HEK293 (cell line): ENCODE measurements around the gene RELB.
A peak's percentile ranks its signal among the peaks of the same experiment; 100 is the strongest.

ENCODE experiments used
- GLIS2 ChIP-seq: fragments of 450-650 bp; formaldehyde crosslinking; IDR thresholded peaks from 2 replicates; pipeline ENCODE4 v1.5.1; 2016; ENCODE audit warnings: missing biosample characterization, missing genetic modification characterization
- HOXD13 ChIP-seq: sonication (generic); formaldehyde crosslinking; IDR thresholded peaks from 2 replicates; pipeline ENCODE4 v1.8.0; 2022; ENCODE audit warnings: missing genetic modification reagents, borderline replicate concordance
- SP3 ChIP-seq: fragments of 450-650 bp; formaldehyde crosslinking; IDR thresholded peaks from 2 replicates; pipeline ENCODE4 v1.5.1; 2016; ENCODE audit warnings: missing biosample characterization, missing genetic modification characterization
- SP7 ChIP-seq: fragments of 450-650 bp; formaldehyde crosslinking; IDR thresholded peaks from 2 replicates; pipeline ENCODE4 v1.5.1; 2016; ENCODE audit warnings: missing biosample characterization, missing genetic modification characterization
- YY2 ChIP-seq: fragments of 450-650 bp; formaldehyde crosslinking; IDR thresholded peaks from 2 replicates; pipeline ENCODE4 v1.5.1; 2016; ENCODE audit warnings: missing biosample characterization, missing genetic modification characterization
- ZBTB1 ChIP-seq: fragments of 450-650 bp; formaldehyde crosslinking; IDR thresholded peaks from 2 replicates; pipeline ENCODE4 v1.5.1; 2016; ENCODE audit warnings: missing biosample characterization, missing genetic modification characterization
- ZBTB17 ChIP-seq: fragments of 450-650 bp; formaldehyde crosslinking; IDR thresholded peaks from 2 replicates; pipeline ENCODE4 v1.5.1; 2016; ENCODE audit warnings: missing biosample characterization, missing genetic modification characterization
- ZBTB7A ChIP-seq: fragments of 450-650 bp; formaldehyde crosslinking; IDR thresholded peaks from 2 replicates; pipeline ENCODE4 v1.5.1; 2016; ENCODE audit warnings: low read depth, missing biosample characterization, missing genetic modification characterization
- ZNF132 ChIP-seq: fragments of 450-650 bp; formaldehyde crosslinking; IDR thresholded peaks from 2 replicates; pipeline ENCODE4 v1.5.1; 2017; ENCODE audit warnings: missing biosample characterization, missing genetic modification characterization, borderline replicate concordance
- ZNF157 ChIP-seq: fragments of 450-650 bp; formaldehyde crosslinking; IDR thresholded peaks from 2 replicates; pipeline ENCODE4 v1.5.1; 2016; ENCODE audit warnings: missing biosample characterization, missing genetic modification characterization
- ZNF221 ChIP-seq: fragments of 450-650 bp; formaldehyde crosslinking; IDR thresholded peaks from 2 replicates; pipeline ENCODE4 v1.5.1; 2017; ENCODE audit warnings: missing biosample characterization, missing genetic modification characterization, borderline replicate concordance
- ZNF248 ChIP-seq: fragments of 450-650 bp; formaldehyde crosslinking; IDR thresholded peaks from 2 replicates; pipeline ENCODE4 v1.5.1; 2017; ENCODE audit warnings: missing biosample characterization, missing genetic modification characterization
- ZNF350 ChIP-seq: fragments of 450-650 bp; formaldehyde crosslinking; IDR thresholded peaks from 2 replicates; pipeline ENCODE4 v1.5.0; 2017; ENCODE audit warnings: missing biosample characterization, mild to moderate bottlenecking, missing genetic modification characterization
- ZNF37A ChIP-seq: fragments of 450-650 bp; IDR thresholded peaks from 2 replicates; pipeline ENCODE4 v1.5.1; 2018; ENCODE audit warnings: missing biosample characterization, missing genetic modification characterization
- ZNF398 ChIP-seq: fragments of 450-650 bp; formaldehyde crosslinking; IDR thresholded peaks from 2 replicates; pipeline ENCODE4 v1.5.1; 2017; ENCODE audit warnings: missing biosample characterization, missing genetic modification characterization
- ZNF488 ChIP-seq: fragments of 450-650 bp; formaldehyde crosslinking; IDR thresholded peaks from 2 replicates; pipeline ENCODE4 v1.5.1; 2016; ENCODE audit warnings: missing biosample characterization, missing genetic modification characterization
- ZNF501 ChIP-seq: fragments of 450-650 bp; formaldehyde crosslinking; IDR thresholded peaks from 2 replicates; pipeline ENCODE4 v1.5.1; 2016; ENCODE audit warnings: missing biosample characterization, missing genetic modification characterization
- ZNF549 ChIP-seq: fragments of 450-650 bp; IDR thresholded peaks from 2 replicates; pipeline ENCODE4 v1.5.1; 2018; ENCODE audit warnings: missing biosample characterization, missing genetic modification characterization, mild to moderate bottlenecking, inconsistent platforms, moderate library complexity
- ZNF580 ChIP-seq: fragments of 450-650 bp; formaldehyde crosslinking; IDR thresholded peaks from 2 replicates; pipeline ENCODE4 v1.5.1; 2016; ENCODE audit warnings: missing biosample characterization, missing genetic modification characterization
- ZNF610 ChIP-seq: fragments of 450-650 bp; formaldehyde crosslinking; IDR thresholded peaks from 2 replicates; pipeline ENCODE4 v1.5.1; 2016; ENCODE audit warnings: missing biosample characterization, missing genetic modification characterization, borderline replicate concordance
- ZNF623 ChIP-seq: fragments of 450-650 bp; formaldehyde crosslinking; IDR thresholded peaks from 2 replicates; pipeline ENCODE4 v1.5.1; 2016; ENCODE audit warnings: missing biosample characterization, missing genetic modification characterization
- ZNF660 ChIP-seq: fragments of 450-650 bp; IDR thresholded peaks from 2 replicates; pipeline ENCODE4 v1.5.1; 2018; ENCODE audit warnings: missing biosample characterization, mild to moderate bottlenecking, missing genetic modification characterization
- ZNF692 ChIP-seq: fragments of 450-650 bp; formaldehyde crosslinking; IDR thresholded peaks from 2 replicates; pipeline ENCODE4 v1.5.1; 2016; ENCODE audit warnings: missing biosample characterization, missing genetic modification characterization
- ZNF76 ChIP-seq: fragments of 450-650 bp; formaldehyde crosslinking; IDR thresholded peaks from 2 replicates; pipeline ENCODE4; 2016; ENCODE audit warnings: low read depth, missing biosample characterization, missing genetic modification characterization, borderline replicate concordance
- ZNF768 ChIP-seq: fragments of 450-650 bp; formaldehyde crosslinking; IDR thresholded peaks from 2 replicates; pipeline ENCODE4 v1.5.1; 2018; ENCODE audit warnings: missing biosample characterization, mild to moderate bottlenecking, missing genetic modification characterization
- ZSCAN16 ChIP-seq: fragments of 450-650 bp; formaldehyde crosslinking; IDR thresholded peaks from 2 replicates; pipeline ENCODE4 v1.5.1; 2016; ENCODE audit warnings: missing biosample characterization, missing genetic modification characterization
- TF ChIP-seq, protein P1 (sequence below): fragments of 450-650 bp; formaldehyde crosslinking; IDR thresholded peaks from 2 replicates; pipeline ENCODE4 v1.5.1; 2016; ENCODE audit warnings: missing biosample characterization, missing genetic modification characterization, borderline replicate concordance
- TF ChIP-seq, protein P2 (sequence below): sonication (generic); formaldehyde crosslinking; IDR thresholded peaks from 2 replicates; pipeline ENCODE4 v1.8.1; 2022; ENCODE audit warnings: mild to moderate bottlenecking, moderate library complexity, missing genetic modification reagents

The RELB gene

GRCh38 chr19:45038931-45039893 is 37.9 kb downstream of the RELB start, which contains the start of gene CLASRP (continued):
- TF ChIP-seq ZNF488 (tag by site-specific recombination) (no peak), ZNF398 (tag by site-specific recombination) (peak; percentile 50; the same call in 1 of the 2 replicates), ZBTB17 (peak; percentile 97), ZNF660 (tag by site-specific recombination) (0 out of 2 replicates have a peak, but pooled peaks have one; percentile 74), ZBTB1 (tag by site-specific recombination) (no peak), ZNF768 (tag by site-specific recombination) (no peak), SP3 (tag by site-specific recombination) (peak; percentile 94), HOXD13 (no peak), ZNF692 (tag by site-specific recombination) (peak; percentile 78), ZNF248 (tag by site-specific recombination) (no peak), ZNF350 (tag by site-specific recombination) (no peak), ZNF76 (tag by site-specific recombination) (peak; percentile 40; the same call in 1 of the 2 replicates), ZNF580 (peak; percentile 38; the same call in 1 of the 2 replicates), SP7 (tag by site-specific recombination) (peak; percentile 65), ZNF549 (tag by site-specific recombination) (no peak), ZNF623 (tag by site-specific recombination) (peak; percentile 28; the same call in 1 of the 2 replicates), GLIS2 (tag by site-specific recombination) (peak; percentile 10; the same call in 1 of the 2 replicates), ZSCAN16 (tag by site-specific recombination) (peak; percentile 38; the same call in 1 of the 2 replicates), ZNF132 (tag by site-specific recombination) (no peak), ZNF37A (tag by site-specific recombination) (no peak), YY2 (tag by site-specific recombination) (no peak), ZBTB7A (tag by site-specific recombination) (no peak), ZNF610 (tag by site-specific recombination) (peak; percentile 53; the same call in 1 of the 2 replicates), ZNF221 (tag by site-specific recombination) (no peak), ZNF501 (tag by site-specific recombination) (peak; percentile 93), ZNF157 (tag by site-specific recombination) (no peak)
- TF ChIP-seq, protein P1, sequence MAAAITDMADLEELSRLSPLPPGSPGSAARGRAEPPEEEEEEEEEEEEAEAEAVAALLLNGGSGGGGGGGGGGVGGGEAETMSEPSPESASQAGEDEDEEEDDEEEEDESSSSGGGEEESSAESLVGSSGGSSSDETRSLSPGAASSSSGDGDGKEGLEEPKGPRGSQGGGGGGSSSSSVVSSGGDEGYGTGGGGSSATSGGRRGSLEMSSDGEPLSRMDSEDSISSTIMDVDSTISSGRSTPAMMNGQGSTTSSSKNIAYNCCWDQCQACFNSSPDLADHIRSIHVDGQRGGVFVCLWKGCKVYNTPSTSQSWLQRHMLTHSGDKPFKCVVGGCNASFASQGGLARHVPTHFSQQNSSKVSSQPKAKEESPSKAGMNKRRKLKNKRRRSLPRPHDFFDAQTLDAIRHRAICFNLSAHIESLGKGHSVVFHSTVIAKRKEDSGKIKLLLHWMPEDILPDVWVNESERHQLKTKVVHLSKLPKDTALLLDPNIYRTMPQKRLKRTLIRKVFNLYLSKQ (tag by site-specific recombination): no peak
- TF ChIP-seq, protein P2, sequence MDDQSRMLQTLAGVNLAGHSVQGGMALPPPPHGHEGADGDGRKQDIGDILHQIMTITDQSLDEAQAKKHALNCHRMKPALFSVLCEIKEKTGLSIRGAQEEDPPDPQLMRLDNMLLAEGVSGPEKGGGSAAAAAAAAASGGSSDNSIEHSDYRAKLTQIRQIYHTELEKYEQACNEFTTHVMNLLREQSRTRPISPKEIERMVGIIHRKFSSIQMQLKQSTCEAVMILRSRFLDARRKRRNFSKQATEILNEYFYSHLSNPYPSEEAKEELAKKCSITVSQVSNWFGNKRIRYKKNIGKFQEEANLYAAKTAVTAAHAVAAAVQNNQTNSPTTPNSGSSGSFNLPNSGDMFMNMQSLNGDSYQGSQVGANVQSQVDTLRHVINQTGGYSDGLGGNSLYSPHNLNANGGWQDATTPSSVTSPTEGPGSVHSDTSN (CRISPR knock-in tag): peak; percentile 48; the same call in 1 of the 2 replicates
